ENCODE data around the gene ZFR.

DNA sequence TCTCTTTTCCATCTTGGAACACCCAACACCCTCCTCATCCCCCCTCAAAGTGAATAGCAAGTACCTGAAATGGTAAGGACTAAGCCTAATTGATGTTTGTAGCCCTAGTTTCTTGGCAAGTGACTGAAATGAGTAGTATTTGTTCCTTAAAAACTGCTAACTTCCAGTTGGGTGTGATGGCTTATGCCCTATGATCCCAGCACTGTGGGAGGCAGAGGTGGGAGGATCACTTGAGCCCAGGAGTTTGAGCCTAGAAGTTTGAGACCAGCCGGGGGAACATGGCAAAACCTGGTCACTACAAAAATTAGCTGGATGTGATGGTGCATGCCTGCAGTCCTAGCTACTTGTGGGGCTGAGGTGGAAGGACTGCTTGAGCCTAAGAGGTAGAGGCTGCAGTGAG is 44.1 kb downstream of the ZFR start:
- TF ChIP-seq EZH2phosphoT487 (IDR thresholded peaks at IDR 0.05; ENCODE audit: insufficient read depth, low read depth) (no peak), EZH2 (IDR thresholded peaks at IDR 0.05; ENCODE audit: insufficient read depth, poor library complexity, severe bottlenecking) (no peak)
